Stimulated activated CD4-positive, alpha-beta T cell treated with anti-CD3 and anti-CD28 coated beads, Interleukin-1b, Interleukin-23, amount 100 ng/mL, for 48 hours (primary cell): ENCODE data around the gene RPS5.
"Not testable (repeated sequence)": the region's sequence is repeated elsewhere in the genome, so short reads cannot be mapped to it uniquely, and the experiment has no call there.

Experiments used
- DNase-seq: peaks from one replicate; pipeline ENCODE4 v3.0.0-alpha.2; 2020

Gene RPS5

DNA sequence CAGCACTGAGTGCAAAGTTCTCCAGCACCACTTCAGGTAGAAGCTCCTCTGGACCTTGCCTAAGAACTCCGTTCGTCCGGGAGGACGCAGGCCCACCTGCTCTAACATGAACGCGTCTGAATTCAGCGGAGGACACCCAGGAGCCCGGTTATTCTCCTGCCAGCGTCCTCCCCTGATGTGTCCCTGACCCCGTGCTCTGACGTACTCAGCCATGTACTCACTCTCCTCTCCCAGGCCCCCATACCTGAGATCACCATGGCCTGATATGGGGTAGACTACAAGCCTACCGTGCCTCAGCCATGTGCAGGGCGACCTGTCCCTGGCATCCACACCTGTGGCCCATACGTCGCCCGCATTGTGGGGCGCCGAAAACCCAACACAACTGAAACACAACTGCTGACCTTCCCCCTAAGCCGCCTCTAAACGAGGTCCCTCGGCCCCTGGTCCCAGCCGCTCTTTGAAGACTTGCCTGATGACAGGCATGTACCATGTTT is 20.6 kb downstream of the RPS5 start:
- DNase-seq, result no peak

DNA sequence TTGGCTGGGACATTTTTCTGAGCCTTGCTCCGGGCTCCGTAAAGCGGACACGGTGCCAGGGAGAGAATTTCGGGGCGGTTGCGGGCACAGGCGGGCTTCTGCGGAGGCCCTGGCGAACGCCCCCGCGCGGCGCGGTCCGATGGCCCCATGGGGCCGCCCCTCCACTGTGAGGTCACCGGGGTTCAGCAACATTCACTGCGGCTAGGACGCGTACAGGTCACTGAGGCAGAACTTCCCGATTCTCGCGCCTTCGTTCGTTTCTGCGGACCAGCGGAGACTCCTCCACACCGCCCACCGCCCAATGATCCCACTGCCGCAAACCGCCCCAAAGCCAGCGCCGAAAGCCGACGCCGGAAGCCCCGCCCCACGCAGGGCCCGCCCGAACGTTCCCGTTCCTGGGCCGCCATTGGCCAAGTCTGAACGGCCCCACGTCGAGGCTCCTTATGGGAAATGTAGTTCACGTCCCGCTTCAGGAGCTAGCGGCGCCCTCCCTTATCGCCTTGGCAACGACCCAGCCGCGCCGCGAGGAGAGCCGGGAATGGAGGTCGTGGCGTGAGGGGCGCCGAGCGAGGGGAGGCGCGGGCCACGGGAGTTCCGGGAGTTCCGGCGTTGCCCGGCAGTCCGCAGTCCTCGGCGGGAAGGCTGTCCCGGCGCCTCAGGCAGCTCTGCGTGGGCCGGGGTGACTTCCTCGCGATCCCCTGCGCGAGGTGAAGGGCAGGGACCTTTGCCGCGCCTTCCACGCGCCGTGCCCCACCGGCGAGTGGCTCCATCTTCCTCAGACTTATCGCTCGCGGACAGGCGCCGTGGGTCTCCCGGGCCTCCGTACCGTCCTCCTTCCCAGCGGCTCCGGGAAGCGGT is 21.3 kb downstream of the RPS5 start, which contains the start of gene ZNF584:
ZNF584 (plus strand) TSS at position 498 of the 858 bp plus-strand sequence. CDS start 499 bp downstream, outside the sequence.
- DNase-seq, result peak; percentile 94

GRCh38 chr19:58409010-58409790 is 22.1 kb downstream of the RPS5 start:
- no peak for DNase-seq

DNA sequence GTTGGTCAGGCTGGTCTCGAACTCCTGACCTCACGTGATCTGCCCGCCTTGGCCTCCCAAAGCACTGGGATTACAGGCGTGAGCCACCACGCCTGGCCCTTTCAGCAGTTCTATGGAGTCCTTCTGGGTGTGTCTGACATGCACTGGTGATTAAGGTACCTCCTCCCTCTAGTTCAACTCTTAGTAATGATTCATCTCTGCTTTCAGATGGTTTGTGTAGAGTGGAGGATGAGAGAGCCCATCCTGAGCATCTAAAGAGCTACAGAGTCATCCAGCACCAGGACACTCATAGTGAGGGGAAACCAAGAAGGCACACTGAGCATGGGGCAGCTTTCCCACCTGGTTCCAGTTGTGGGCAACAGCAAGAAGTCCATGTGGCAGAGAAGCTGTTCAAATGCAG is 29.5 kb downstream of the RPS5 start:
- DNase-seq, result no peak

DNA sequence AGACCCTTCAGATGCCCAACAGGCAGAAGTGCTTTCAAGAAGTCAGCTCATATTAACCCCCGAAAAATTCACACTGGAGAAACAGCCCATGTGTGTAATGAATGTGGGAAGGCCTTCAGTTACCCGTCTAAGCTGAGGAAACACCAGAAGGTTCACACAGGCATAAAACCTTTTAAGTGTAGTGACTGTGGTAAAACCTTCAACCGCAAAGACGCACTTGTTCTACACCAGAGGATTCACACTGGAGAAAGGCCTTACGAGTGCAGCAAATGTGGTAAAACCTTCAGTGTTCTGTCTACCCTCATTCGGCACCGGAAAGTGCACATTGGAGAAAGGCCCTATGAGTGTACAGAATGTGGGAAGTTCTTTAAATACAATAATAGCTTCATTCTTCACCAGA is 30.0 kb downstream of the RPS5 start:
- no peak for DNase-seq

DNA sequence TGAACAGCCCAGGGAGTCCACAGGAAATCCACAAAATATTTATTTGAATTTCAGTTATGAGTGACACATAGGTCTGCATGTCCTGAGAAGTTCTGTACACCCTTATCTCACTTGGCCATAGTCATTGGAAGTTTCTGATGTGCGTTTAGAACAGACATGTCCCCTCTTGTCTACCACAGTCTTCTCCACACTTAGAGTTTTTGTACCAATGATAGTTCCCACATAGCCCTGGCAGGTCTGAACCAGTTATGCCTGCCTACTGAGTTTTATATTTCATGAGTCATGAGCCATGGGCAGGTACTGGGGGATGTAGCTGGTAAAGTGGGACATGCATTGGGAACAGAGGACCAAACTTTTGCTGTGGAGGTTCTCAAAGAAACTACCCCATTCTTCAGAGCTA is 41.5 kb downstream of the RPS5 start:
- DNase-seq, result no peak

DNA sequence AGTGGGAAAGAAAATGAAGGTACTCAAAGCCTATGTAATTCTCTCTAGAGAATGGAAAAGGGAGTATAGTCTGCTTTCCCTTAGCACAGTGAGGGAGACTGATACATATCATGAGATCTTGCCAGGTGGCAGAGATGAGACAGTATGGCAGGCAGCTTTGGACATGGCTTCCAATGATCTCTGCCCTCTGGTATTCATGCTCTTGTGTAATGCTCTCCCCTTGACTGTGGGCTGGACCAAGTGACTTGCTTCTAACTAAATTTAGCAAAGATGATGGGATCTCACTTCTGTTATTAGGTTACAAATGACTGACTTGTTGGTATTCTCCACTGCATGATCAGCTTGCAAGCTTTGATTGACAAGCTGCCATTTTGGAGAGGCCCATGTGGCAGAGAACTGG is 42.7 kb downstream of the RPS5 start:
- no peak for DNase-seq

DNA sequence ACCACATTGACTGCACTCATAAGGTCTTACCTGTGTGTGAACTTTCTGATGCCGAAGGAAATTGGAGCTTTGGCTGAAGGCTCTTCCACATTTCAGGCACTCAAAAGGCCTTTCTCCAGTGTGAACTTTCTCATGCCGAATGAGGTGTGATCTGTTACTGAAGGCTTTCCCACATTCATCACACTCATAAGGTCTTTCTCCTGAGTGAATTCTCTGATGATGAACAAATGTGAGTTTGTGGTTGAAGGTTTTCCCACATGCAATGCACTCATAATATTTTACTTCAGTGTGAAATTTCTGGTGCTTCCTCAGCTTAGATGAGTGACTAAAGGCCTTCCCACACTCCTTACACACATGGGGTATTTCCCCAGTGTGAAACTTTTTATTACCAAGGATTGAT is 47.1 kb downstream of the RPS5 start:
- no peak for DNase-seq

- DNase-seq, result peak; percentile 97
Observed at GRCh38 chr19:58439576-58440554, 52.8 kb downstream of the RPS5 start, which contains the start of gene ZNF132. Gene ZNF132 (minus strand): TSS chr19:58440153. CDS start chr19:58439821, 332 bp downstream.

- no peak for DNase-seq
Observed at GRCh38 chr19:58440556-58440955, 53.5 kb downstream of the RPS5 start.

GRCh38 chr19:58442986-58443385 is 55.9 kb downstream of the RPS5 start:
- DNase-seq, result not testable (repeated sequence)
